HepG2 (cell line): ENCODE measurements around the gene SYCP2L. TPM values are rescaled to one million over a fixed set of nuclear protein-coding genes. Genes with fewer than 3 reads are reported as not detected.

ENCODE experiments used
- BCL6 ChIP-seq: IDR thresholded peaks from 2 replicates; pipeline ENCODE4 v1.6.1; 2016; ENCODE audit warnings: missing genetic modification reagents, missing compliant biosample characterization
- CC2D1A ChIP-seq: sonication (generic); formaldehyde crosslinking; IDR thresholded peaks from 2 replicates; pipeline ENCODE4 v1.8.1; 2023; ENCODE audit warnings: mild to moderate bottlenecking, missing genetic modification reagents
- DRAP1 ChIP-seq: IDR thresholded peaks from 2 replicates; pipeline ENCODE4 v1.6.1; 2016; ENCODE audit warnings: missing genetic modification reagents, missing compliant biosample characterization
- HOXA3 ChIP-seq: sonication (generic); formaldehyde crosslinking; IDR thresholded peaks from 2 replicates; pipeline ENCODE4 v1.5.0; 2020; ENCODE audit warnings: missing genetic modification reagents
- KAT8 ChIP-seq: IDR thresholded peaks from 2 replicates; pipeline ENCODE4 v1.6.1; 2016; ENCODE audit warnings: missing genetic modification reagents, missing compliant biosample characterization
- KLF11 ChIP-seq: IDR thresholded peaks from 2 replicates; pipeline ENCODE4 v1.6.1; 2016; ENCODE audit warnings: missing compliant biosample characterization
- MAF1 ChIP-seq: sonication (generic); formaldehyde crosslinking; IDR thresholded peaks from 2 replicates; pipeline ENCODE4 v1.5.0; 2020; ENCODE audit warnings: missing genetic modification reagents, borderline replicate concordance
- MAZ ChIP-seq, 2 experiments: sonication (generic) in 1 of 2; formaldehyde crosslinking in 1 of 2; IDR thresholded peaks; 2 replicates each; pipeline versions ENCODE4 v1.5.0 to v1.6.1; 2012 to 2020; ENCODE audit warnings: low read depth in 2 of 2, mild to moderate bottlenecking in 2 of 2, borderline replicate concordance in 1 of 2, improper control_type of control experiment in 1 of 2, low read length in 1 of 2, missing genetic modification reagents in 1 of 2, moderate library complexity in 1 of 2
- MTF1 ChIP-seq: sonication (generic); formaldehyde crosslinking; IDR thresholded peaks from 2 replicates; pipeline ENCODE4 v1.5.0; 2020; ENCODE audit warnings: missing genetic modification reagents
- NFKBIZ ChIP-seq: IDR thresholded peaks from 2 replicates; pipeline ENCODE4 v1.6.1; 2018; ENCODE audit warnings: missing genetic modification reagents, missing compliant biosample characterization
- PAX8 ChIP-seq: sonication (generic); formaldehyde crosslinking; IDR thresholded peaks from 2 replicates; pipeline ENCODE4 v1.8.0; 2022; ENCODE audit warnings: mild to moderate bottlenecking, missing genetic modification reagents, borderline replicate concordance
- PHF20 ChIP-seq: sonication (generic); formaldehyde crosslinking; IDR thresholded peaks from 2 replicates; pipeline ENCODE4 v1.5.0; 2020; ENCODE audit warnings: mild to moderate bottlenecking, missing genetic modification reagents
- POGZ ChIP-seq: sonication (generic); formaldehyde crosslinking; IDR thresholded peaks from 2 replicates; pipeline ENCODE4 v1.4.0; 2020; ENCODE audit warnings: mild to moderate bottlenecking, missing genetic modification reagents
- RAD51 ChIP-seq: fragments of 450-650 bp; IDR thresholded peaks from 2 replicates; pipeline ENCODE4 v1.6.1; 2016; ENCODE audit warnings: borderline replicate concordance
- SALL2 ChIP-seq: sonication (generic); formaldehyde crosslinking; IDR thresholded peaks from 2 replicates; pipeline ENCODE4 v1.8.1; 2023; ENCODE audit warnings: mild to moderate bottlenecking, missing genetic modification reagents, inconsistent platforms
- SCMH1 ChIP-seq: sonication (generic); formaldehyde crosslinking; IDR thresholded peaks from 2 replicates; pipeline ENCODE4 v1.9.0; 2021; ENCODE audit warnings: missing genetic modification reagents, mild to moderate bottlenecking, borderline replicate concordance
- YEATS2 ChIP-seq: sonication (generic); formaldehyde crosslinking; IDR thresholded peaks from 2 replicates; pipeline ENCODE4 v1.4.0; 2020; ENCODE audit warnings: missing genetic modification reagents, borderline replicate concordance
- ZBTB21 ChIP-seq: sonication (generic); formaldehyde crosslinking; IDR thresholded peaks from 2 replicates; pipeline ENCODE4 v1.4.0; 2020; ENCODE audit warnings: missing genetic modification reagents
- ZNF12 ChIP-seq: sonication (generic); formaldehyde crosslinking; IDR thresholded peaks from 2 replicates; pipeline ENCODE4 v1.5.0; 2020; ENCODE audit warnings: missing genetic modification reagents
- ZNF33B ChIP-seq: sonication (generic); formaldehyde crosslinking; IDR thresholded peaks from 2 replicates; pipeline ENCODE4 v1.5.1; 2020; ENCODE audit warnings: mild to moderate bottlenecking, missing genetic modification reagents
- ZNF34 ChIP-seq: sonication (generic); formaldehyde crosslinking; IDR thresholded peaks from 2 replicates; pipeline ENCODE4 v1.4.0; 2020; ENCODE audit warnings: mild to moderate bottlenecking, missing genetic modification reagents, borderline replicate concordance
- ZNF431 ChIP-seq: sonication (generic); formaldehyde crosslinking; IDR thresholded peaks from 2 replicates; pipeline ENCODE4 v1.9.0; 2022; ENCODE audit warnings: missing genetic modification reagents, low read depth, mild to moderate bottlenecking, borderline replicate concordance
- ZNF530 ChIP-seq: sonication (generic); formaldehyde crosslinking; IDR thresholded peaks from 2 replicates; pipeline ENCODE4 v1.5.0; 2020; ENCODE audit warnings: low read depth, mild to moderate bottlenecking, missing genetic modification reagents
- ZNF557 ChIP-seq: sonication (generic); formaldehyde crosslinking; IDR thresholded peaks from 2 replicates; pipeline ENCODE4 v1.4.0; 2020; ENCODE audit warnings: missing genetic modification reagents
- ZNF724P ChIP-seq: sonication (generic); formaldehyde crosslinking; IDR thresholded peaks from 2 replicates; pipeline ENCODE4 v1.8.0; 2022; ENCODE audit warnings: missing genetic modification reagents, borderline replicate concordance
- ZNF883 ChIP-seq: sonication (generic); formaldehyde crosslinking; IDR thresholded peaks from 2 replicates; pipeline ENCODE4 v1.5.1; 2020; ENCODE audit warnings: mild to moderate bottlenecking, missing genetic modification reagents; ENCODE audit errors: not compliant biosample characterization
- polyA plus RNA-seq, 8 experiments: library from polyadenylated mRNA; depleted of rRNA in 3 of 8; stranded (reverse) in 7 of 8; unstranded in 1 of 8; fragments of >200 nt; fragmentation: Illumina TruSeq in 4 of 8; extraction: Trizol in 4 of 8; gene quantifications; 2 replicates each; pipeline versions ENCODE4 v1.2.1 to v1.2.3, GENCODE V29; 2011 to 2016; ENCODE audit warnings: low read depth in 4 of 8, missing spikeins in 1 of 8, mixed read lengths in 1 of 8; ENCODE audit not compliant: insufficient read depth in 1 of 8
- total RNA-seq, 5 experiments: library from RNA; depleted of rRNA; stranded (reverse); fragments of >200 nt; fragmentation: Illumina TruSeq; extraction: Trizol; gene quantifications; 2 replicates each; pipeline ENCODE4 v1.2.3, GENCODE V29; 2016; ENCODE audit warnings: low read depth in 1 of 5
- TF ChIP-seq, protein P1 (sequence below): conservative IDR thresholded peaks from 2 replicates; pipeline ENCODE4 v1.6.1; 2018; ENCODE audit warnings: missing genetic modification reagents
- TF ChIP-seq, protein P2 (sequence below): sonication (generic); formaldehyde crosslinking; IDR thresholded peaks from 2 replicates; pipeline ENCODE4 v1.9.0; 2022; ENCODE audit warnings: missing genetic modification reagents, mild to moderate bottlenecking, borderline replicate concordance

The SYCP2L gene
- total and polyA plus RNA-seq, 2 of the 13 experiments (the other 11 are each of a cell fraction or from before 2014, with no cell fraction given), result 0.22 to 0.54 TPM

DNA sequence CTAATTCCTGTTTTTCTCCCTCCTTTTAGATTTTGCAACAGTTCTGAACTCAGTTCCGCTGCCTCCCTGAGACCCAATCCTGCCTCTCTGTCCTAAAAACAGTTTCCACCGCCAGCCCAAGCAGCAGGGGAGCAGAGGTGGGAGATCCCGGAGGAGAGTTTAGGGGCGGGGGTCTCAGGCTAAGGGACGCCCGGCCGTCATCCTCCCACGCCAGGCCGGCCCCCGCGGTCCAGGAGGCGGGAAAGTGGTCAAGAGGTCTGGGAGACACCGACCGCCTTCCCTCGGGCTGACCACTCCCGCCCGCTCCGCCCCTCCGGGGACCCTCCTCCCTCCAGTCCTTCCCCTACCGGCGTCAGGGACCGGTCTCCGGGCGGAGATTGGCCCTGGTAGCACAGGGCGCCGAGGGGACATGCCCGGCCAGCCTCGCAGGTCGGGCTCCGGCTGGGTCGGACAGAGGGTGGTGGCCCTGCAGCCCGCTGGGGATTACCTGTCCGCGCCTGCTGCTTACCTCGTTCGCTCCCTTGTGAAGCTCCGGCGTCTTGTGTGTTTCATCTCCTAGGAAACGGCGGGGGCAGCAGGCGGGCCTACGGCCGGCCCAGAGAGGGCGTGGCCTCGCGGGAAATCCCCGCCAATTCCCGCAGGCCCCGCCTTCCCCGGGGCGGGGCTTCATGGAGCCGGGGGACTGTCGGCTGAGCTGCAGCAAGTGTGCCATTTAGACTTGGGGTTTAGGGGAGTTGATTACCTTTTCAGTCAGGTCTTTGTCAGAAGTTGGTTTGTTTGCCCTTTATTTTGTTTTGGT lies 48.7 kb upstream of the SYCP2L start, which contains the start of gene MAK (continued):
- no peak for TF ChIP-seq MTF1 (CRISPR knock-in tag)
- TF ChIP-seq ZNF883 (CRISPR knock-in tag), result peak; percentile 81
- TF ChIP-seq NFKBIZ, result no peak
- TF ChIP-seq CC2D1A, result no peak
- peak; percentile 54; the same call in 1 of the 2 replicates for TF ChIP-seq POGZ
- TF ChIP-seq KLF11 (CRISPR knock-in tag), result no peak
- TF ChIP-seq, protein P1, sequence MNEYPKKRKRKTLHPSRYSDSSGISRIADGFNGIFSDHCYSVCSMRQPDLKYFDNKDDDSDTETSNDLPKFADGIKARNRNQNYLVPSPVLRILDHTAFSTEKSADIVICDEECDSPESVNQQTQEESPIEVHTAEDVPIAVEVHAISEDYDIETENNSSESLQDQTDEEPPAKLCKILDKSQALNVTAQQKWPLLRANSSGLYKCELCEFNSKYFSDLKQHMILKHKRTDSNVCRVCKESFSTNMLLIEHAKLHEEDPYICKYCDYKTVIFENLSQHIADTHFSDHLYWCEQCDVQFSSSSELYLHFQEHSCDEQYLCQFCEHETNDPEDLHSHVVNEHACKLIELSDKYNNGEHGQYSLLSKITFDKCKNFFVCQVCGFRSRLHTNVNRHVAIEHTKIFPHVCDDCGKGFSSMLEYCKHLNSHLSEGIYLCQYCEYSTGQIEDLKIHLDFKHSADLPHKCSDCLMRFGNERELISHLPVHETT, result no peak
- TF ChIP-seq PHF20 (CRISPR knock-in tag), result no peak
- no peak for TF ChIP-seq BCL6
- no peak for TF ChIP-seq YEATS2 (CRISPR knock-in tag)
- TF ChIP-seq HOXA3 (CRISPR knock-in tag), result no peak; the same call in 1 of the 2 replicates
- peak; percentile 36; the same call in 1 of the 2 replicates for TF ChIP-seq KAT8
- TF ChIP-seq ZNF33B (CRISPR knock-in tag), result 0 out of 2 replicates have a peak, but pooled peaks have one; percentile 79
- peak; percentile 52; the same call in 1 of the 2 replicates for TF ChIP-seq MAZ (IDR thresholded peaks at IDR 0.05; ENCODE audit: borderline replicate concordance, low read depth, low read length)
- peak; percentile 57 for TF ChIP-seq MAZ (CRISPR knock-in tag; IDR thresholded peaks at IDR 0.05; ENCODE audit: low read depth)
- peak; percentile 47 for TF ChIP-seq DRAP1 (CRISPR knock-in tag)
- no peak for TF ChIP-seq SCMH1 (CRISPR knock-in tag)
- TF ChIP-seq ZNF724P (CRISPR knock-in tag), result peak; percentile 73; the same call in 1 of the 2 replicates
- TF ChIP-seq ZNF34 (CRISPR knock-in tag), result no peak
- no peak for TF ChIP-seq RAD51
- no peak for TF ChIP-seq PAX8 (CRISPR knock-in tag)
- TF ChIP-seq ZNF12 (CRISPR knock-in tag), result no peak
- no peak for TF ChIP-seq ZNF530
- TF ChIP-seq ZBTB21 (CRISPR knock-in tag), result no peak
- TF ChIP-seq ZNF431 (CRISPR knock-in tag), result no peak
- peak; percentile 43; the same call in 1 of the 2 replicates for TF ChIP-seq MAF1 (CRISPR knock-in tag)
- TF ChIP-seq SALL2 (CRISPR knock-in tag), result no peak
- TF ChIP-seq ZNF557 (CRISPR knock-in tag), result no peak
- TF ChIP-seq, protein P2, sequence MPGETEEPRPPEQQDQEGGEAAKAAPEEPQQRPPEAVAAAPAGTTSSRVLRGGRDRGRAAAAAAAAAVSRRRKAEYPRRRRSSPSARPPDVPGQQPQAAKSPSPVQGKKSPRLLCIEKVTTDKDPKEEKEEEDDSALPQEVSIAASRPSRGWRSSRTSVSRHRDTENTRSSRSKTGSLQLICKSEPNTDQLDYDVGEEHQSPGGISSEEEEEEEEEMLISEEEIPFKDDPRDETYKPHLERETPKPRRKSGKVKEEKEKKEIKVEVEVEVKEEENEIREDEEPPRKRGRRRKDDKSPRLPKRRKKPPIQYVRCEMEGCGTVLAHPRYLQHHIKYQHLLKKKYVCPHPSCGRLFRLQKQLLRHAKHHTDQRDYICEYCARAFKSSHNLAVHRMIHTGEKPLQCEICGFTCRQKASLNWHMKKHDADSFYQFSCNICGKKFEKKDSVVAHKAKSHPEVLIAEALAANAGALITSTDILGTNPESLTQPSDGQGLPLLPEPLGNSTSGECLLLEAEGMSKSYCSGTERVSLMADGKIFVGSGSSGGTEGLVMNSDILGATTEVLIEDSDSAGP (CRISPR knock-in tag), result peak; percentile 75; the same call in 1 of the 2 replicates
